NCI-H2196 (cell line): ENCODE measurements around the gene SMS.
A peak's percentile ranks its signal among the peaks of the same experiment; 100 is the strongest.

Source experiments
- DNase-seq: peaks from one replicate; lab custom pipeline; 2025; ENCODE audit not compliant: unreplicated experiment; lab: John Stamatoyannopoulos, UW

The SMS gene

DNA sequence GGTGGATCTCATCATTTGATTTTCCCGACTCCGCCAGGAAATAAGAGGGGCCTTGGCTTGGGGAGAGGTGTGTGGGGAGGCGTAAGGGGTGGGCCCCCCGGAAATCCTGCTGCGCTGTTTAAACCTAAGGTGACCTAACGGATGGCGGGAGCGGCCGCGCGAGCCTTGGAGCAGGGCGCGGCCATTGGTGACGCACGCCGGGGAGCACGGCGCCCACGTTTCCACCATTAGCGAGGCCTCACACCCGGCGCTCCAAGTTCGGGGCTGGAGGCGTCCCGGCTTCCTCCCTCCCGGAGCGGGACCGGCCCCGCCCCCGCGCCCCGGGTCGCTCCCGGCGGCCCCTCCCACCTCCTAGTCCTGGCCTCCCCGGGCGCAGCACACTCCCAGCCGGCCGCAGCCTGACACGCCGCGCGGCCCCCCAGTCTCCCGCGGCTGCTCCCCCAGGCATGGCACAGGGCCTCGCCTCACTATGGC is at the start of gene SMS:
Gene SMS, plus strand, starts transcription at position 354 of the 474 bp plus-strand sequence. Its CDS starts 116 bp downstream, at position 470.
- DNase-seq: peak; percentile 75

DNA sequence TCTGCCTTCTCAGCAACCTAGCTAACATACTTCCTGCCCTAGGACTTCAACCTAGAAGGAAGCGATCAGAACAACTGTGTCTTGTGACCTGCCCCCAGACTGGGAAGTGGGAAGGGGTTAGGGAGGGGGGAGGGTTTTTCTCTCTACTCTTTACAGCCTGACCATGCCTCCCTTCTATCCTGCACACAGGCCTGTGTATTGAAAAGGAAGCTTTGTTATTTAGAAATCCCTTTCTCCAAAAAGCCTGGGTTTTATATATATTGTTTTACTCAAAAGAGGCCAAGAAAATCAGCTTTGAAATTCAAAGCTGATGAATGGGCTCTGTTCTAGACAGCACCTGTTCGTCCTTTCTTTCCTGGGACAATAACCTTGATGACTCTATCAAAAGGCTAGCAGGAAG is 35.2 kb upstream of the SMS start:
- peak; percentile 26 for DNase-seq

DNA sequence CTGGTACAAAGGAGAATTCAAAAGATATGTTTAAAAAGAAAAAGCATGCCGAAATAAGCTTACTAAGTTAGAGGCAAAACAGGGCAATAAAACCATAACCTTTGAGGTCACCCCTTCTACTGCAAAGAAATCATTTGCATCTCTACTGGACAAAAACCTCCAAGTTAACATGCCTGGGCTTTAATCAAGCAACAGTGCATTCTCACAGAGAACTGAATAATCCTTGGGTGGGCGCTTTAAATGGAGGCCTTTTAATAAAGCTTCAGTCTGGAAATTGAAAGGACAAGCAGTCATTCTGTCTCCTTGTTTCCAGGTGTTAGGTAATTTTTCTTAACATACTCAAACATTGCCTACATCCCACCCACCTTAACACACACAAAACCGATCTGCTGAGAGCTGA is 34.6 kb upstream of the SMS start:
- DNase-seq: no peak

DNA sequence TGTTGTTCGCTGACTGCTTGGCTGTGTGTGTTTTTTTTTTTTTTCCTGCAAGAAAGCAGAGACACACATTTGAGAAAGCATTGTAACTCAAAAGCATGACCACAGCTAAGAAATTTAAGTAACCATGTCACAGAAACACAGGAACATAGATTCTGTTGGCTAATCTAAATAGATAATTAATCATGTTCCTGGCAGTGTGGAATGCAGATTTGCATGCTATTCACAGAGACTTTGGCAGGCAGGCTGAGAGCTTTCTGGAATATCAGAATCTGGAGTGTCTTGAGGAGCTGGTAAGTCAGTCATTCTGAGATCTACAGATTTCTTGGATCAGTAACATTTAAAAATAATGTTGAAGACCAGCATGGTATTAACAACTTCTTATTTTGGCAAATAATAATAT is 33.2 kb upstream of the SMS start:
- no peak for DNase-seq

DNA sequence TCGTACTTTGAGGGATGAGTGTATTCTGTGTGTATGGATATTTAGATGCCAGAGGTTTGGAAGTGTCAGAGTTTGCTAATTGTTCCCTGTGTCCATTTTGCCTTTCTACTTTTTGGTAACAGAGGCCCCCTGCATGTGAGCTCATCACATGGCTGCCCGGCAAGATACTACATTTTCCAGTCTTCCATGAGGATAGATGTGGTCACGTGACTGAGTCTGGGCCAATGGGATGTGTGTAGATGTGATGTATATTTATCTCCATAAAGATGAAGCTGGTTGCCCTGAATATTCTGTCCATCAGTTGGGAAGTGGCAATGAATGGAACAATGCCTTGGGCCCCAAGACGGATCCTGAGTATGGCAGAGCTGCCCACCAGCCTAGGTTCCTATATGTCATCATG is 29.0 kb upstream of the SMS start:
- DNase-seq: no peak

DNA sequence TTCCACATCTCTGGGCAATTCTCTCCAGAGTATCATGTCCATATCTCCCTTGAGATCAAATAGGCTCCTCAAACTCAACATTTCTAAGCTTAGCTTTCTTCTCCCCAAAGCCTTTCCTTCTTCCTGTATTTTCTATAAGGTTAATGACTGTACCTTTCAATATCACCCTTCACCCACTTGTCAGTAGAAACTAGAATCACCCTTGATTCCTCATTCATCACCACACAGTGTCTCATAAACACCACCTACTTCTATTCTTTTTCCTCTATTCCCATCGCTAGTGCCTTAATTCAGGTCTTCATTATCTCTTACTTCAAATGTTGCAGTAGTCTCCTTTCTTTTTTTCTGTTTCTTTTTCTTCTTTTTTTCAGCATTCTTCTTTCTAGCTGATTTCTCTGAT is 28.3 kb upstream of the SMS start:
- no peak for DNase-seq

DNA sequence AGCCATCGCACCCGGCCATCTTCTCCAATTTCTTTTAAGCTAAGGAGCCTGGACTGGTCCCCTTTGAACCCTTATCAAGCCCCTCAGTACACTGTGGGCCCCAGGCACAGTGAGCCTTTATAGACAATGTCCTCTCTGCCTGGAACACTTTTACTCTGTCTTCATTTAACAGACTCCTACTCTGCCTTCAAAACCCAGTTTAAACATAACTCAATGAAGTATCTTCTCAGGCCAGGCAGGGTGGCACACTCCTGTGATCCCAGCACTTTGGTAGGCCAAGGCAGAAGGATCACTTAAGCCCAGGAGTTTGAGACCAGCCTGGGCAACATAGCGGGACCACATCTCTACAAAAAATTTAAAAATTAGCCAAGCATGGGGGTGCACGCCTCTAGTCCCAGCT is 27.5 kb upstream of the SMS start:
- no peak for DNase-seq

DNA sequence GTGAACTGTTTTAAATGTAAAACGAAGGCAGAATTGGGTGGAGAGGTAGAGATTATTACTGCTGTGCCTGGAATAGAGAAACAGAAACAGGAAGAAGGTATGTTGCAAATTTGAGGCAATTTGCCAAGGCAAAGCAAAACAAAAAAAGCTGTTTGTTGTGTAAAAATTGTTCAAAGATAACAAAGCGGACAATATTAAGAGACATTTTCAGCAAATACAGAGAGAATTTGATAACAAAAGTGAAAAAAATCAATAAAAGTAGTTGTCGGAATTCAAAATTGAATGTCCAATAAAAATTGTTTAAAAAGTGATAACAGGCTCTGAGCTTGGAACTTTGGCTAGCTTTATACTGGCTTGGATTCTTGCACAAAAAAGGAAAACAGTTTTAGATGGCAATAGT is 14.4 kb upstream of the SMS start:
- DNase-seq: no peak

DNA sequence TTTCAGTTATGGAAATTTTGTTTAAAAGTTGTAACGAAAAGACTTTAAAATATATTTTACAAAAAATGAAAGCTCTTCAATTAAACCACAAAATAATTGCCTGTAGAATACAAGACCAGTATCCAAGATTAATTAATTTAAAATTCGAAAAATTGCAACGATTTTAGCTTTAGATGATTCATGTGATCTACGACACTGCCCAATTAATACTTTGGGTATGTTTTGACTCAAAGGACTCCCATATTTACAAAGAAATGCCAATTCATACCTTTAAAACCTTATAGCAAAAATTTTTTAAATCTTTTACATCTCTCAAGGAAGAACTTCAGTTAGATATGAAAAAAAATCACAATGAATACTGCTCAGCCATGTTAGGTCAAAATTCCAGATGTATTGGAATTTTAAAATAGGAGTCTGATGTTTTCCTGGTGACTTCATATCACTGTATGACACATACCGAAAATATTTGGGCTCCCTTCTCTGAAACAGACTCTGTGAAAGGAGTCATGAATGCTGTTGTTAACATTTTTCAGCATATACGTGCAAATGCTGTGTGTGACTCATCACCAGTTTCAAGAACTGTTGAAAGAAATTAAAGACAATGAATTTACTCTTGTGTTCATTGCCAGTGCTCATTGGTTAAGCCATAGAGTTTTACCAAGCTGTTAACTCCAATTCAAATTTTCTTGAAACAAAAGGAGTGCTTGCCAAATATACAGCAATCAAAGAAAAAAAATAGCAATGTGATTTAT is 13.8 kb upstream of the SMS start:
- no peak for DNase-seq

DNA sequence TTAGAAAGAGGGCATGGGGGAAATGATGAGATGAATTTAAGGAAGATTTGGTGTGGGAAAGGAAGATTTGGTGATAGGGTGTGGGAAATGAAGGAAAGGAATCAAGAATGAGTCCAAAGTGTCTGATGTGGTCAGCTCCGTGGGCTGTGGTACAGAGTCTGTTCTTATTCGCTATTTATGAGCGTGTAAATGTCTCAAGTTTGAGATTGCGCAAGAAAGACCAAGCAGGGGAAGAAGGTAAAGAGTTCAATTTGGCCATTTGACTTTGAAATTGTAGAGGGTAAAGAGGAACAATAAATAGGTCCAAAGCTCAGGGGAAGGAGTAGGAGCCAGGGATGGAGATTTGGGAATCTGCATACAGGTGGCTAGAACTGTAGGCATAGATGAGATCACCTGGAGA is 11.3 kb upstream of the SMS start:
- DNase-seq: no peak

DNA sequence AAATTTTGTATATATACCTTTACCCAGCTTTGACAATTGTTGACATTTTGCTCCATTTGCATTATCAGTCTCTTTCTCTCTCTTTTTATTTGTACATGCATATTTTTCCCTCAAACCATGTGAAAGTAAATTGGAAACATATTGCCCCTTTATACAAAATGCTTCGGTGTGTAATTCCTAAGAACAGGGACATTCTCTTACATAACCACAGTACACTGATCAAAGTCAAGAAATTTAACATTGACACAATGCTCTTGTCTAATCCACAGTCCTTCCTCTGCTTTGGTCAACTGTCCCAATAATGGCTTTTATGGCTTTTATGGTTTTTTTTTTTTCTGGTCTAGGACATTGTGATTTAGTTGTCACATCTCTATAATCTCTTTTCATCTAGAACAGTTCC is 9.5 kb upstream of the SMS start:
- DNase-seq: no peak

DNA sequence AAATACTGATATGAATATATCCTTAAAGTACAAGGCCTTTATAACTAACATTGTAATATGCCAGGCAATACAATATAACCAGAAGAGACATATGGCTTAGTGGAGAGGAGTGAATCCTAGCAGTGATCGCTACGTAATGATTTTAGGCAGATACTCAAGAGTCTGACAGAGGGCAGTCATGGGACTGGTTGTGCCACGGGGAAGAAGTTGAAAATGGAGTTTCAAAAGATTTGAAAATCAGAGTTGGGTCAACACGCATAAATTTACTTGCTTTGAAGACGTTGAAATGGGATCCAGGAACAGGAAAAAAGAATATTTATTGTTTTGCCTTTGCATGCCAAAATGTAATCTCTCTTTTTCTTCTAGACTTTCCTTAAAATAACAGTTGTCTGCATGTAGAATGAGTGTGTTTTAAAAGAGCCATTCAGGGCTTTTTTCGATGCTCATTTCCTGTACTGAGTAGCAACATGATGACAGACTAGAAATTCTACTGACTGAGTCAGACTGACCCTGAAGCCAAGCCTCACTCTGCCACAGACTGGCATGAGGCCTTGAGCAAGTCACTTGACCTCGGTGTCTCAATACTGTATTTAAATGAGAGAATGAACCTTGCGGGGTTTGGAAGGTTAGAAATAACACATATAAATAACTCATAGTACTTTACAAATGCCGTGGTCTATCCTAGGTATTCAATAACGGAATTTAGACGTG is 8.1 kb upstream of the SMS start:
- DNase-seq: no peak

DNA sequence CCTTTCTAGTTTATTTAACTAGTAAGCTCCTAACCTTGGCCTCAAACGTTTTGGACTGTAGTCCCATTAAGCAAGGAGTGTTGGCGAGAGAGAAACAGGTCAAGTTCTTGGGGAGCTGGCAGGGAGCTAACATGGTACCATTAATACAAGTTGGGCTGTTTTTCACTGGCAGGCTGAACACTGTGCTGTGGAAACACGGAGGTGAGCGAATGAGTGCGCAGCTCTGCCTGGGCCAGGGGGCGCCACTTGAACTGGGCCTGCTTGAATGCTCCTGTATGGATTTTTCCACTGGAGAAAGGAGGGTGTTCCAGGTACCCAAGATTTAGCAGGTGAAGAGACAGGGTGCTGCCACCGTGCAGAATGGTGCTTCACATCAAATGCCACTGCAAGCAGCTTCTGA is 7.4 kb upstream of the SMS start:
- no peak for DNase-seq

DNA sequence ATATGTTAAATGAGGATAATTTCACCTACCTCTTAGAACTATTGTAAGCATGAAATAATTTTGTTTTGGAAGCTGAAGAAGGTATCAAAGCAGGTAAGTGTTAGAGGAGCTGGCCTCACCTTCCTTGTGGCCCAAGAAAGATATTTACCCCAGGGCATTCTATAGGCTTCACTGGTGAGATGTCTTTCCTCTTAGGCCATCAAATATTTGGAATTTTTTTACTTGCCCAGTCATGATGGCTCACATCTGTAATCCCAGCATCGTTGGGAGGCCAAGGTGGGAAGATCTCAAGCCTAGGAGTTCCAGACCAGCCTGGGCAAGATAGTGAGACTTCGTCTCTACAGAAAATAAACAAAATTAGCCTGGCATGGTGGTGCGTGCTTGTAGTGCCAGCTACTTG is 6.1 kb upstream of the SMS start:
- DNase-seq: no peak

DNA sequence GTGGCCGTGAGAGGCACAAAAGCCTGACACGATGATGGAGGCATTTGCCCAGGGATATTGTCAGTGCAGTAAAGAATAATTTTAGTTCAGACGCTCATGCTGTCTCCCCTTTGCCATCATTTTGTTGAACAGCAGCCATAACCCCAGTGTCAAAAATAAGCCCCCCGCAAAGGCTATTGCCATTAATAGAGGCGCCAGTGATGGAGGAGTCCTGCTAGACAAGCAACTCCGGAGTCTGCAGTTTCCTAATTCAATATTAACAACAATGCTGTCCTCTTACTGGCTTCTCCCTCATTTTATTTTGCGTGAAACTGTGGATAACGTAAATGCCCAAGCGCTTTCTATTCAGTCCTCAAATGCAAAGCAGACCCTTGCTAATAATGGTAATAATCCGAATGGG is 603 bp upstream of the SMS start:
- no peak for DNase-seq

DNA sequence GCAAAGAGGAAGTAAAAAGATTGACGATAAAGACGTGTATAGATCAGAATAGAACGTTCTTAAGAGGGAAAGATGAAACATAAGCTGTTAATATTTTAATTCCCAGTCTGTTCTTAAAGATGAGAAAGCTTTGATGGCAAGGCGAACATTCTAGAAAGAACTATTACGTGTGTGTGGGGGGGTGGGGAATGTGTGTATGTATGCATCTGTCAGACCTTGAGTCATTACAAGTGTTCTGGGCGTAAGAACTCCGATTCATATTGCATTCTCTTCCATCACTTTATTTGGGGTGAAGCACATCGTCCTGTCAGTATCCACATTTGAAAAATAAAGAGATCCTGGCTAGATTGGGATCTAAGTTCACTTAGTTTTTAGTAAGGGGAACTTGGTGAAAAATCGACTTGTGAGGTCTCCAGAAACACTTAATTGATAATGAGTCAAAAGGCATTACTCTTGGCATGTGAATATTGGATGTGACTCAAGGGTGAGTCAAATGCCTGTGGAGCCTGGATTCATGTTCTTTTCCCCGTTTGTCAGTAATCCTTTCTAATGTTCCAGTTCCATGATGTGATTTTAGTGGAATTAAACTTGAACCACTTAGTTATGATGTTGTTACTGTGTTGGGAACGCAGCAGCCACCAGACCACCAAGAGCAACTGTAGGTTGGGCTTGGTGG is 3.1 kb downstream of the SMS start:
- DNase-seq: no peak

DNA sequence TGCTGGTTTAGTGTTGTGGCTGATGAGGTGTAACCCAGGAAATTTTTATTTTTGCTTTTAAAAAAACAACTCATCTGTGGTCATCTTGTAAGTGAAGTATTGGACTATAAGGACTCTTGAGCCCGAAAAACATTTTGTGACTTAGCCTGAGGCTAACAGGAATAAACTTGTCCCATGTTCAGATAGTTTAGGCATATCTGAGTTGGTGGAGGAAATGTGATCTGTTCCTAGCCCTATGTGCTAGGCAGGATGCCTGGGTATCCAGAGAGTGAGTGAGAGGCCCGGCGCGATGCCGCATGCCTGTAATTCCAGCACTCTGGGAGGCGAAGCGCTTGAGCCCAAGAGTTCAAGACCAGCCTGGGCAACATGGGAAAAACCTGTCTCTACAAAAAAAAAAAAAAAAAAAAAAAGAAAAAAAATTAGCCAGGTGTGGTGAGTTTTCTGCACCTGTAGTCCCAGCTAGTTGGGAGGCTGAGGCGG is 3.7 kb downstream of the SMS start:
- no peak for DNase-seq

DNA sequence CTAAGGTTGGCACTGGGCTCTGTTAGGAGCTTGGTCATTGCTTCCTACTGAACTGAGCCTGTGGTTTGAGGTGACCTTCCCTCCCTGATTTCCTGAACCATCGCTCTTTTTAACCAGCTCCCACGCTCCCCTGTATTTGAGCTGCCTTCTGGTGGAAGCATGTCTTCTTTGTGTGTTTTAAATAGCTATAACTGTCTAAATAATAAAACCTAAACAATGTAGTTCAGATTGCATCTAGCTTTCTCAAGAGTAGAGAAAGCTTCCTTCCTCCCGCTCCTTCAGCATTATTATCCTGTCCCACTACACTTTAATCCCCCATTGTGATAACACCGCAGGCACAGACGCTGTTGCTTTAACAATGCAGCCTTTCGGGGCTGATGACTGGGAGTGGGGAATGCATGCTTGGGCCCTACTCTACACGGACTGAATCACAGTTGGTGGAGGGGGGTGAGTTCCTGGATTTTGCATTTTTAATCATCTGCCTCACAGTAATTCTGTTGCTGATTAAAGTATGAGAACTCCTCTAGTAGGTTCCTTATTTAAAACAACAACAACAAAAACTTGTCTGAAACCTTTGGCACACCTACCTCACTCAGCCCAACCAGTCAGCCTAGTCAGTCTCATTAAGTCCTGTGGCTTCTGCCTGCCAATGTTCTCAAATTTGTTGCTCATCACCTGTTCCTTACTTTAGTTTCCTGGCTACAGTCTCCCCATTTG is 6.6 kb downstream of the SMS start:
- no peak for DNase-seq

DNA sequence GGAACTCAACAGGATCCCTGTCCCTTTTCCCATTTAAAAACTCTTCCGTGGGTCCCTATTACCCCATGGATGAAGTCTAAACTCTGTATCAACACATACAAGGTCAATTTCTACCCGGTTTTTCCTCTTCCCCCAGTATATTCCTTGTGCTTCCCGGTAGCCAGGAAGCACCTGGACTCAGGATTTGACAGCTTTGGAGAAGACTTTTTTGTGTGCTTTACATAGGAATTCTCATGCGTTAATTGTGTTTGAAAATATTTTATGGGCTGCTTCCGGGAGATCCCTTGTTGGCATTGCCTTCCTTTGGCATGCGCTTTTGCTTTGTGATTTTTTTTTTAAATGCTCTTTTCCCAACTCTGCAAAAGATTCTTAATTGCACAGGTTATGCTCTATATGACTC is 7.2 kb downstream of the SMS start:
- no peak for DNase-seq

DNA sequence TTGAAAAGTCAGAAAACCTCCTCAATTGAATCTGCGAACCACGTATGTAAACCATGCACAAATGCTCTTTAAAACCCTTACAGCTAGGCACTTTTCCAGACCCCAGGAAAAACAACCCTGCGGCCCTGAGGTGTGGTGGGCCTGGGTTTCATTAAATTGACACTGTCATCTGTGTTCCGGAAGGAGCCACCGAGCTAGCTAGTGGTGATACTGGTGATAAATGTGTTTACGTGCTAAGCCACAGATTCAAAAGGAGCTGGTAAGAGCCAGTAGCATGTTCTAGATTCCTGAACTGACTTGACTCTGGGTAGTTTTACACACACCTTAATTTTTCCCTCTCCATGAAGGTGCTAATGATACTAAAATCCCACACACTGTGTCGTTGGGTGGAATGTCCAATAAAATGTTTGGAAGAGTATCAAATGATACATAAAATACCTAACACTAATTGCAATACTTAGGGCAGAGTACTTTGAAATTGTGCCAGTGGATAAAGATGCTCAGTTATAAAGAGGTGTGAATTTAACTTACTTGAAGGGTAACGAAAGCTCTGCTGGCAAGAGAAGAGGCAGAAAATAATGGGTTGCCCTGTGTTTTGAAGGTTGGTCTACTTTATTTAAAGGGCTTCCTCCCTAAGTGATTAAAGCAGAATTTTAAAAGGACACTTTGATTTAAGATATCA is 8.5 kb downstream of the SMS start:
- DNase-seq: no peak

DNA sequence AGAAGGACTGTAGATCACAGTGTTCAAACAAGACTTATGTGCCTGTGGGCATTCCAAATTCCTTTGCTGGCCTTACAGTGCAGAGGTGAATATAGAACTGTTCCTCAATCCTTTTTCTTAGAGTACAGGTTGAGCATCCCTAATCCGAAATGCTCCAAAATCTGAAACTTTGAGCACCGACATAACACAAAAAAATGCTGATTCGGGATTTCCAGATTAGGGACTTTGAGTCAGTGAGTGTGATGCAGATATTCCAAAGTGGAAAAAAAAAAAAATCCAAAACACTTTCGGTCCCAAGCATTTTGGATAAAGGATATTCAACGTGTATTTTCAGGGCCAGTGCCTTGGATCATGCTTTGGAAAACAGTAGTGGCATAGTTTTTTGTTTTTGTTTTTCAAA is 9.2 kb downstream of the SMS start:
- no peak for DNase-seq
